Fibroblast of gingiva (primary cell): ENCODE data around the gene TNRC6A.
A peak's percentile ranks its signal among the peaks of the same experiment; 100 is the strongest.
"Not testable (repeated sequence)": the region's sequence is repeated elsewhere in the genome, so short reads cannot be mapped to it uniquely, and the experiment has no call there.

ENCODE experiments used
- DNase-seq: peaks from one replicate; pipeline ENCODE4 v3.0.0-alpha.2; 2011; ENCODE audit warnings: low read depth

TNRC6A gene

DNA sequence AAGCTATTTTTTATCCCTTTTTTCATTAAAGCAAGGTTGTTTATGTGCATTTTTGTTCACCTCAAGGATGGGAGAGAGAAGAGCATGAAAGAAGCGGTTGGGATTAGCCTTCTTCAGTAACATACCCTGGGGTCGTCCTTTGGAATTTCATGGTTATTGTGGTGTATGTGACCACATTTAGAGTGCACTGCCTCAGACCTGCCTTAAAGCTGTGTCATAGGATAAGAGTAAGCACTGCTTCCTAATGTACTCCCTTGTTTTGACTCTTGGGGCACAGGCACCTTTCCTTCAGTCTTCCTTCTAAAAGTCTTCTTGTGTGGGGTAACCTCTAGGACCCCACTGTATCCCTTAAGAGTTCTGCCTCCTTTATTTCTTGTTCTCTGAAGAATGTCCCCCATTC, 28.9 kb downstream of the TNRC6A start:
- no peak for DNase-seq

DNA sequence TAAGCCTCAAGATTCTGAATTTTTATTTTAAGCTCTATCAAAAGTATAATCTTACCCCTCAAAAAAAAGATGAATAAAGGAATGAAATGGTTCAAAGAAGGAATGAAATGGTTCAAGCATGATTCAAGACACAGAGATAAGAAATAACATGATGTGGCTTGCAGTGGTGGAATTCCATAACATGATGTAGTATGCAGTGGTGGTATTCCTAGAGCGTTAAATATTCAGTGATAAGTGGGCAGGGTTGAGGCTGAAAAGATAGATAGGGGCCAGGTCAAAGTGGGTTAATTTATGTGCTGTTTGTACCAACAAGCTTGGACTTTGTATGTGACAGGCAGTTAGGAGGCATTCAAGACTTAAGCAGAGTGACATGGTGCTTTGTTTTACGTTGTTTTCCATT, 29.6 kb downstream of the TNRC6A start:
- no peak for DNase-seq

DNA sequence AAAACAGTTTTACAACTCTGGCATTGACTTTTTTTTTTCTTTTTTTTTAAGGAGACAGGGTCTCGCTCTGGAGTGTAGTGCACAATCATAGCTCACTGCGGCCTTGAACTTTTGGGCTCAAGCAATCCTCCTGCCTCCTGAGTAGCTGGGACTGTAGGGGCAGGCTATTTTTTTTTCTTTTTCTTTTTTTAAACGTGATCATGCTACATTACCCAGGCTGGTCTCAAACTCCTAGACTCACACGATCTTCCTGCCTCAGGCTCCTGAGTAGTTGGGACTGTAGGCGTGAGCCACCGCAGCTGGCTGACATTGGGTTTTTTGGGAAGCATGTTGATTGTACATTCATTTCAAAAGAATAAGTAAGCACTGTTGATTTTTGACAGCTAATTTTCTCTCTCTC, 32.1 kb downstream of the TNRC6A start:
- DNase-seq = no peak

DNA sequence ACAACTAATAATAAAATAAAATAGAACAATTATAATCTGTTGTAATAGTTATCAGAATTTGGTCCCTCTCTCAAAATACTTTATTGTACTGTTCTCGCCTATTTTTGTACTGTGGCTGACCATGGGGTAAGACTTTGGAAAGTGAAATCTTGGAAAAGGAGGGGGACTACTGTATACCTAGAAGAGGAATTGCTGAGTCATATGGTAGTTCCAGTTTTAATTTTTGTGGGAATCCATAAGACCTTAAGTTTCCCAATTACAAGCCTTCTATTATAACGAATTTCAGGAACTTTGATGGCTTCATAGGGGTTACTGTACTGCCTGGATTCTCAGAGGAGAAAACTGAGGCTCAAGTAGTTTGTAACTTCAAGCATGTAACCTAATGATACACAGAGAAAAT, 35.5 kb downstream of the TNRC6A start:
- DNase-seq = no peak

DNA sequence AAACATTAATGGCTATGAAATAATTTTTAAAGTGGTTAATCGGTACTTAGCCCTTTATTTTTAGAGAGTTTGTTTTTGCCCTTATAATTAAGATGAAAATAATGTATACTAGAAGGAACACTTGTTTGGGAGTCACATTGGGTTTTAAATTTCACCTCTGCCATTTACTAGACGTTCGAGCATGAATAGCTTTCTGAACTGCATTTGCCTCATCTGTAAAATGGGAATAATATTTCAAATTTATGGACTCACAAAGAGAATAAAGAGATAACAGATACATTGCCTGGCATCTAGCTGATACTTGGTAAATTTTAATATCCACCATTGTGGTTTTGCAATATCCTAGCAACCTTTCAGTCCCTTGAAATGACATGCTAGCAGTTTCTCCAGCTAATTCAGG, 36.6 kb downstream of the TNRC6A start:
- DNase-seq = no peak

DNA sequence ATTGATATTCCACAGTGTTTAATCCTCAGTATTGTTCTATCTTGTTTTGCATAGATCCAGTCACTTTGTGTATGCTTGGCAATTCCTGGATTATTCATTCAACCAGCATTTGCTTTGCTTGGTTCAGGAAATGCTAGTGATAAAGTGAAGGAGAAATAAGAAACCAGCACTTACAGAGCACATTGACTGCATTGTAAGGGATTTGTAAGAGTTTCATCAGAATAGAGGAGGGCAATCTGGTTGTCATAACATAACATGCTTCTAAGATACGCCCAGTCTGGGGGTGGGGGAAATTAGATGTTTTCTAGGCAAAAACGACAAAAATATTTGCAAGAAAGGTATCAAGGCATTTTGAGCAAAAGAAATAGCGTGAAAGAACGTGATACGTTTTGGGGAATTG, 40.4 kb downstream of the TNRC6A start:
- DNase-seq = peak; percentile 24

DNA sequence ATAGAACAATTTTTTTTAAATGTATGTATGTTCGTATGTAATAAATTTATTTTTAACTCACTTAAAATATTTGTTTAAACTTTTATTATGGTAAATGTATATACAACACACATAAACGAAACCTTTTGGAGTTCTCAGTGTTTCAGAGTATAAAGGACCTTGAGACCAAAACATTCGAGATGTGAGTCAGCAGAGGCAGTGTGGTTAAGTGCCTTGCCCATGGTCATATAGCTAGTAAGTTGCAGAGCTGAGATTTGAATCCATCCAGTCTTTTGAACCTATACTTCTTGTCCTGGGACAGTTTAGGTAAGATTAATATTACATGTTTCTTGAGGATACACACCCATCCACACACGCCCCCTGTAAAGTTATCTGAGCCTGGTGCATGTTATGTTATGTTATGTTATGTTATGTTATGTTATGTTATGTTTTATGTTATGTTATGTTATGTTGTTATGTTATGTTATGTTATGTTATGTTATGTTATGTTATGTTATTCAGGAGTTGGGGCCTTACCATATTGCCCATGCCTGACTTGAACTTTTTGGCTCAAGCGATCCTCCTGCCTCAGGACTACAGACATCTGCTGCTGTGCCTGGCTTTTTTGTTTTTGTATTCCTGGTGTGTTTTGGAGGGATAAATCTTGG, 41.8 kb downstream of the TNRC6A start:
- DNase-seq = no peak

DNA sequence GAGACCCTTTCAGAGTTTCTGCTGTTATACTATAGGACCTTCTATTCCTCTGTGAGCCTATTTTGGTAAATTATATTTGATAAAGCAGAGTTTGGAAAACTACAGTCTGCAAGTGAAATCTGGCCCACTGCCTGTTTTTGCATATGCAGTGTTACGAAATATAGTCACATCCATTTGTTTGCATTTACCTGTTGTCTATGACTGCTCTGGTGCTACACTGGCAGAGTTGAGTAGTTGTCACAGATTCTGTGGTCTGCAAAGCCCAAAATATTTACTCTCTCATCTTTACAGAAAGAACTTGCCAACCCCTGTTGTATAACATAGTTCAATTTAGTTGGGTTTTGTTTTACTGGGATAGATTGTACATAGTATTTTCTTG, 42.3 kb downstream of the TNRC6A start:
- no peak for DNase-seq

DNA sequence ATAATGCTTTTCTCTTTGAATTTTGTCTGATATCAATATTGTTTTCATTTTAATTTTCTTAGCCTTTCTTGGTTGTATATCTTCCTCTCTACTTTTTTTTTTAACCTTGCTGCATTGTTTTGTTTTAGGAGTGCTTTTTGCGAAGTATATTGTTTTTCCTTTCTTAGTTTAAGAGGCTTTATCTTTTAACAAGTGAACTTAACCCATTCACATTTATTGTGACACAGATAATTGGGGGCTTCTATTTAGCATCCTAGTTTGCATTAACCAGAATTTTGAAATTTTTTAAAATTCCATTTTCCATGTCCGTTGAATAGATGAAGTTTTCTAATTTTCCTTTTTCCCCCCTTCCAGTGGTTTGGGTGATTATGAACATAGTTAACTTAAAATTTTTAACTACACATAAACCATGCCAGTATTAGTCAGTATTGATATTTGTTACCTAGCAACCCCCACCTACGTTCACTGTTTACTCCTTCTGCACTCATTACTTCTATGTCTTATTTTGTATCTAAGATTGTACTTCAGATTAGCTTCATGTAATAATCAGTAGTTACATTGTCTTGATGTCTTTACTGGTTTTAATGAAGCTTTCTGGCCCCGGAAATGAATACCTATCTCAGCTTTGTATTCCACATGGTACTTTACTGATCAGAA, 44.4 kb downstream of the TNRC6A start:
- no peak for DNase-seq

DNA sequence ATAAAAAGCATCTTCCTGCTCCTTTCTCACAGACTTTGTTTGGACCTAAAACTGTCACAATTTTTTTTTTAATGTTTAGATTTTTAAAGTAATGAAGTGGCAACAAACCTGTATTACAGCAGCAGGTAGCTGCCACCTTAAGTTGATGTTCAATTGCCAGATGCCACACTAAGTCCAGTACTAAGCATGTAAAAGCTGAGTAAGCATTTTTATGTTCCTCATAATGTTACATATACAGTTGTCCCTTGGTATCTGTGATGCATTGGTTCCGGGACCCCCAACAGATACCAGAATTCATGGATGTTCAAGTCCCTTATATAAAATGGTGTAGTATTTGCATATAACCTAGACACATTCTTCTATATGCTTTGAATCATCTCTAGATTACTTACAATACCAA, 45.1 kb downstream of the TNRC6A start:
- DNase-seq = no peak

DNA sequence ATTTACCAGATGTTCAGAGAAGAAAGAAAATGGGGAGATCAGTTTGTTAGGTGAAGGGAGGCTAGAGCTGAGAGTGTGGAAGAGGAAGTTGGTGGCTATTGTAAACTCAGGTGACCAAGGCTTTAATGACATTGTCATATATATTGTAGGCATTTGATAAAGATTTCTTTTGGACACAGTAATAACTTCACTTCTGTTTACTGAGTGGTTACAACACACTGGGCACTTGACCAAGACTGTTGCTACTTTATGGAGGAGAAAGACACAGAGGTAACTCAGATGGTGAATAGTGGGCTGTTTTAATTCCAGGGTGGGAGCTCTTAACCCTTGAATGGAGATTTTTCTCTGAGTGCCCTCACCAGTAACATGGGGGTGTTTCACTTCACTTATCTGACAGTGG, 46.0 kb downstream of the TNRC6A start:
- DNase-seq = peak; percentile 52

DNA sequence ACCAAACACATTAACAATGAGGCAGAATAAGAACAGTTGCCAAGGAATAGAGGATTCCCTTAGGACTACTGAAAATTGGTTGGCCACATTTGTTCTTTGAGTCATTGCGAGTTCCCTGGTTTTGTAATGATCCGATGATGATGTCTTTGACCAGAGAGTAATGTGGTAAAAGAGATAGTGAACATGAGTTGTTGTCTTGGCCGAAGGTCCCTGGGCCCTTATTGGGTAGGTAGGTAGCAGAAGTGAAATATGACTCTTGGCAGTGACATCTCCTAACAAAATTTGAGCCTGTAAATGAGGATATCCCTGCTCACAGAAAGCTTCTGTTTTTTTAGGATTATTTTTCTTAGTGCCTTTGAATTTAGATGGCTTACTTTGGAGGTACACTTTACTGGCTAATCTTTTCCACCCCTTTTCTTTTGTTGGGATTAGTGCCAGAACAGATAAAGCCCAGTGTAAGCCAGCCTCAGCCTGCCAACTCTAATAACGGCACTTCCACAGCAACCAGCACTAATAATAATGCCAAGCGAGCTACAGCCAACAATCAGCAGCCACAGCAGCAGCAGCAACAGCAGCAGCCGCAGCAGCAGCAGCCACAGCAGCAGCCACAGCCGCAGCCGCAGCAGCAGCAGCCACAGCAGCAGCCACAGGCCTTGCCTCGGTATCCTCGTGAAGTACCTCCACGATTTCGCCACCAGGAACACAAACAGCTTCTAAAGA, 47.2 kb downstream of the TNRC6A start:
- DNase-seq = peak; percentile 70

DNA sequence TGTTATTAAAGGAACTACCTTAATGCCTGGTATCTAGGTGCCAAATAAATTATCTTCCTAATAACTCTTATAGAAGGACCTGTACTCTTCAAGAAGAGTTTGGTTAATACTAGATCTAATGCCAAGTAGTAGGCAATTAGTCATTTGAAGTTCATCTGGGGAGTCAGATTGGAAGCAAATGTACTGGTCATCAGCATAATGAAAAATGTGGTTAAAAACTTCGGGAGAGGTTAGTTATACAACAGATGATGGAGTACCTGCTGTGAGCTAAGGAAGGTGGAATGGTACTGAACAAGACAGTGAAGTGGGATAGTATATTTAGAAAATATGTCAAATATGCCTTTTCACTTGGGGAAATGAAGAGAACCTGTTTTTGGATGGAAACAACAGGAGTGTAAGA, 49.2 kb downstream of the TNRC6A start:
- DNase-seq = no peak

DNA sequence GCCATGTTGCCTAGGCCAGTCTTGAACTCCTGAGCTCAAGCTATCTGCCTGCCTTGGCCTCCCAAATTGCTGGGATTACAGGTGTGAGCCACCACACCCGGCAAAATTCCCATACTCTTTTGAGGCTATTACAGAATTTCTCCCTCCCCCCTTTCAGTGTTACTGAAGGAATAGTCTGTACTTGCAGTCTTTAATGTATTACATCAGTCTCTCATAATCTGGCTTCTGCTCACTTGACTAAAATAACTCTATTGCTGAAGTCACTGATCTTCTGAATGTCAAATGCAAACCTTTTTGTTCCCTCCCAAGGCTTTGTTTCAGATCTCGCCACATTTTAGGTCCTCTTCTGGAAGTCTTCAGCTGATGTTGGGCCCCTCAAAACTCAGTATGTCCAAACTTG, 51.8 kb downstream of the TNRC6A start:
- no peak for DNase-seq

DNA sequence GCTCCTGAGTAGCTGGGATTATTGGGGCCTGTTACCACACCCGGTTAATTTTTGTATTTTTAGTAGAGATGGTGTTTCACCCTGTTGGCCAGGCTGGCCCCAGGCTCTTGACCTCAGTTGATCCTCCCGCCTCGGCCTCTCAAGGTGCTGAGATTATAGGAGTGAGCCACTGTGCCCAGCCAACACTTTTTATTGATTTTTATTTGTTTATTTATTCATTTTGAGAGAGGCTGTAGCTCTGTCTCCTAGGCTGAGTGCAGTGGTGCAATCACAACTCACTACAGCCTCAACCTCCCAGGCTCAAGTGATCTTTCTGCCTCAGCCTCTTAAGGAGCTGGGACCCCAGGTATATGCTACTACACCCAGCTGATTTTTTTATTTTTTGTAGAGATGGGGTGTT, 54.7 kb downstream of the TNRC6A start:
- DNase-seq = no peak

DNA sequence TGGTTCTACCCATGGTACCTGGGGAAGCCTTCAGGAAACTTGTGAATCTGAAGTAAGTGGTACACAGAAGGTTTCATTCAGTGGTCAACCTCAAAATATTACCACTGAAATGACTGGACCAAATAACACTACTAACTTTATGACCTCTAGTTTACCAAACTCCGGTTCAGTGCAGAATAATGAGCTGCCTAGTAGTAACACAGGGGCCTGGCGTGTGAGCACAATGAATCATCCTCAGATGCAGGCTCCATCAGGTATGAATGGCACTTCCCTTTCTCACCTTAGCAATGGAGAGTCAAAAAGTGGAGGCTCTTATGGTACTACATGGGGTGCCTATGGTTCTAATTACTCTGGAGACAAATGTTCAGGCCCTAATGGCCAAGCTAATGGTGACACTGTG, 60.4 kb downstream of the TNRC6A start:
- DNase-seq = no peak

DNA sequence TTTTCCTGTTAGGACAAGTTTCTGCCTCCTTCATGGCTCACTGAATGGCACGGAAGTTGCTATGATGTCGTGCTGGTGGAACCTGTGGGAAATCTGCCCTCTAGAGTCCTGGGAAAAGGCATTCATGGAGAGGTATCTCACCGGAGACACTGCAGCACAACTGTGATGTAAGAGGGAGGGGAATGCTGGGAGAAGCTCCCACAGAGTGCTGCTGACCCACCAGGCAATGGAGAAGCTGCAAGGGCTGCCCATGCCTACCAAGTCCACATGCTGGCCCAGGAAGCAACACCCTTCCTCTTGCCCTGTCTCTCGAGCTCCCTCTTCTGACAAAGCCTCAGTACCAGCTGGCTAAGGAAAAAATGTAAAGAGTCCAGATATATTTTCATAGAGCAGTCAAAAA, 71.1 kb downstream of the TNRC6A start:
- DNase-seq = peak; percentile 17

DNA sequence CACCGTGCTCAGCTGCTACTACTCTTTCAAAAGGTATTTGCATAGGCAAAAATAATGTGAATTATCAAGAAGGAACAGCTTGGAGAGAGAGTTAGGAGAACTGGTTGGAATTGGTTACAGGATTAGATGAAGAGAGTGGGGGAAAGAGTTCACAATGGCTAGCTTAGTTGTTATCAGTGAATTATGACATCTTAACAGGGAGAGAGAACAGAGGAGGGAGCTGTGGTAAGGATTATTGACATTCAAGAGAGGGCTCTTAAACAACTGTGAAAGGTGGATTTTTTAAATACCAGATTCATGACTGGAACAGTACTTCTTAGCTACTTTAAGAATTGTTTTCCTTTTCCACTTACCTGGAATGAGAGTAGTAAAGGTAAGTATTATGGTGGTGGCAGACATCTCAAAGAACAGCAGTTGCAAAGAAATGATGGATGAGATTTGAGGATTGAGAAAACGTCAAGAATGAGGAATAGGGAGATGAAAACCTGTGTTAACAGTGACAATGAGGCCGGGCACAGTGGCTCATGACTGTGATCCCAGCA, 72.4 kb downstream of the TNRC6A start:
- DNase-seq = no peak

DNA sequence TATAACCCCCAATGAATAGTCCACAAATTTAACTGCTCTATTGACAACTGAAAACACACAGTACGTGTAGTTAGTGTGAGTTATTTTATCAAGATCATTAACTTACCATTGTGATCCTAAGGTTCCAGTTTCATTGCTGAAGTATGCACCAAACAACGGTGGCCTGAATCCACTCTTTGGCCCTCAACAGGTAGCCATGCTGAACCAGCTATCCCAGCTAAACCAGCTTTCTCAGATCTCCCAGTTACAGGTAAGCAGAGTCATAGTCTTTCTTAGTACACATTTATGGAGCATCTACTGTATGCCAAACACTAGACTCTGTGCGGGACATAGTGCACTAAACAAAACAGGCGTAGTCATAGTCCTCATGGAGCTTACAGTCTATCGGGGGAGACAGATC, 76.0 kb downstream of the TNRC6A start:
- DNase-seq = no peak

DNA sequence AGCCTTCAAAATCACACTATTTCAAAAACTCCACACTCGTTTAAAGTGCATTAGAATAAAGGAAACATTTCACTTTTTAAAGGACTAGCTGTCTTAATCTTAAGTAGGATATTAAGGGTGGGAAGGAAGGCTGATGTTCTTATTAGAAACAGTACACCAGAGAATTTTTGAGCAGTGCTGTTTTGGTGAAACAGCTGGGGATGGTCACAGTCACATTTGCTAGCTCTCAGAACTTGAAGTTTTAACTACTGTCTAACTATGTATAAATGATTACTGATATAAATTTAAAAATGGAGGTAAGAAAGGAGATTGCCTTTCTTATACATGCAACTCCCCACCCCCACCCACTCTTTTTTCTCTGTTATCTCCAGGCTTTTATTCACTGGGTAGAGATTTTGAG, 77.8 kb downstream of the TNRC6A start:
- DNase-seq = no peak

DNA sequence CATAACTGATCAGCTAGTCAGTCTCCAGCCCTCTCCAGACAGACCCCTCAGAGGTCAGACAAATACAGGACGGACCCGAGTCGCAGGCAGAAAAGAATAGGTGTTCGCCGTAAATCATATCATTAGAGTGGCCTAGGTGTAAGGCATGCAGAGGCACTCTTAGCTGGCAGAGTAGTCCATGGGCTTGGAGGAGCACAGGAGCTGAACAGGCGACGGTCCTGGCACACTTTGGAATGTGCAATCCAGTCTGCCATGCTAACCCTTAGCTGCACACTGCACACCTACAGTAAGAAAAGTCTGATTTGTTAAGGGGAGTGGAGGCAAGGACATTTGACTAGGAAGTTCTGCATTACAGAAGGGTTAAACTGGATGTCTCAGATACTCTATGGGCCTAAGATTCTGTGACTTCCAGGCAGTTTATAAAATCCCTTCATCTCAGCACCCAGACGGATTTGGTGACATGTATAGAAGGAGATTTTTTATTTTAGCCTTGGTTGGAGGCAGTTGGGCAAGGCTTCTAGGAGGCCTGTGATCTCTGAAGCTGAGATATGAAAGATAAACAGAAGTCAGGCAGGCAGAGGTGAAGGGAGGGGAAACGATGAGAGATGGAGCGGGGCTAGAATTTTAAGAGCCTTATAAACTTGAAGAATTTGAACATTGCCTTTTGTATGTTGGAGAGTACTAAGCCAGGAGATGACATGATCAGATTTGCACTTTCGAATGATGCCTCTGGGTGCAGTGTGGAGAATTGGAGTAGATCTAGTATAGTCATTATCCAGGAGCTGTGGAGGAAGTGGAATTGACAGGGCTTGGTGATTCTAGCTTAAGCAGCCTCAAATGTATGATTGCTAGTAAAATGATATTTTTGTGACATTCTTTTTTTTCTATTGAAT, 81.7 kb downstream of the TNRC6A start:
- DNase-seq = no peak

DNA sequence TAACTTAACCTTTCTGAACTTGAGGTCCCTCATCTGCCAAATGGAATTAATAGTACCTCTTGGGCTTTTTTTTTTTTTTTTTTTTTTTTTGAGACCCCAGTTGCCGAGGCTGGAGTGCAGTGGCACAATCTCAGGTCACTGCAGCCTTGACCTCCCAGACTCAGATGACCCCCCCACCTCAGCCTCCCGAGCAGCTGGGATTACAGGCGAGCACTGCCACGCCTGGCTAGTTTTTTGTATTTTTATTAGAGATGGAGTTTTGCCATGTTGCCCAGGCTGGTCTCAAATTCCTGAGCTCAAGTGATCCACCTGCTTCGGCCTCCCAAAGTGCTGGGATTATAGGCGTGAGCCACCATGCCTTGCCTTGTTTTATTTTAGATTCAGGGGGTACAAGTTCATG, 83.4 kb downstream of the TNRC6A start:
- not testable (repeated sequence) for DNase-seq
